Stimulated activated CD4-positive, alpha-beta T cell treated with anti-CD3 and anti-CD28 coated beads, Interleukin-12 subunit alpha, Interleukin-12 subunit beta, amount 100 ng/mL, for 4 hours (primary cell): ENCODE results near the gene PITPNB.

Source experiments
- DNase-seq: peaks from one replicate; pipeline ENCODE4 v3.0.0-alpha.2; 2020

The PITPNB gene

DNA sequence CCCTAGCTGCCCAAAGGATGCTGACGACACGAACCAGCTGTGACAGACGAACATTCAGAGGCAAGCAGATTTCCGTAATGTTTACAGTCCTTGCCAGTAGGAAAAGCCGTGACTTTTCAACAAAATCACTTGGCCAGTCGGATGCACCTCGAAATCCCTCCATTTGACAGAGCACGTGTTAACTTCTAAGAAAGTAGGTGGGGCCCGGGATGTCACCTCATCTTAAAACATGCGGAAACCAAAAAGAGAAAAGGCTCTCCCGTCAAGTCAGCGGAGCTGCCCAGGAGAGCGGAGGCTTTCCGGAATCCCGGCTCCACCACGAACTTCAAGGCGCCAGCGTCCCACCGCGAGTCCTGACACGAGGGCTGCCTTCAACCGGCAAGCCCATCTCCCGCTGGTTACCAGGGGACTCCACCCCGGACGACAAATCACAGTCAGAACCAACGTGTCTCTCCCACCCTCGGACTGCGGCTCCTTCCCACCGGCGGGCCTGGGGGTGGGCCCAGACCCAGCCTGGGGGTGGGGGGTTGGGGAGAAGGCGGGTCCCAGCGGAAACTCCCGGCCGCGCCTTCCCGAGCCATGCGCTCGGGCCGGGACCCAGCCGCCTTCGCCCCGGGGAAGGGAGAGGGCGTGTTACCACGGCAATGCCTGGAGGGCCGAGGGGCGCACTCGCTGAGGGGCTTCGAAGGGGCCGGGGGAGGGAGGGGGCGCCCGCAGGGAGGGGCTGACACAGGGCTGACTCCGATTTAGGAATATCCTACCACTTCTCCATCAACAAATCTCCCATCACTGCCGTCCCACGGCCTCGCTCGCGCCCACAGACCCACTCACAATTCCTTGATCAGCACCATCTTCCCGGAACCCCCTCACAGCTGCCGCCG, 475 bp downstream of the PITPNB start:
- peak; percentile 57 for DNase-seq

DNA sequence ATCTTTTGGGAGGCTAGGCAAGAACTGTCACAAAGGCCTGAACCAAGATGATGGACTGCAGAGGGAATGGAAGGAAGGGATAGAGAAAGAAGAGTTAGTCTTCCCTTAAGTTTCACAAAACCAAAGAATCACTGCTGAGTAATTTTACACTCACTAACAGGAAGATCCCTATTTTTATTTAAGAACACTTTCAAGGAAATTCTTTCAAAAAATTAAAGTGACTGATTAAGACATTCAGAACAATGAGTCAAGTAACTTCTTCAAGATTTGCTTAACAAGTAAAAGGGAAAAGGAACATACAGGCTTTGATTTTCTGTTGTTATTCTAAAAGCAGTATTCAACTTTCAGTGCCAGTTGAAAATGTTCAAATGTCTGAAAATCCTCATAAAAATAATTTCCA, 3.1 kb downstream of the PITPNB start:
- DNase-seq = no peak

DNA sequence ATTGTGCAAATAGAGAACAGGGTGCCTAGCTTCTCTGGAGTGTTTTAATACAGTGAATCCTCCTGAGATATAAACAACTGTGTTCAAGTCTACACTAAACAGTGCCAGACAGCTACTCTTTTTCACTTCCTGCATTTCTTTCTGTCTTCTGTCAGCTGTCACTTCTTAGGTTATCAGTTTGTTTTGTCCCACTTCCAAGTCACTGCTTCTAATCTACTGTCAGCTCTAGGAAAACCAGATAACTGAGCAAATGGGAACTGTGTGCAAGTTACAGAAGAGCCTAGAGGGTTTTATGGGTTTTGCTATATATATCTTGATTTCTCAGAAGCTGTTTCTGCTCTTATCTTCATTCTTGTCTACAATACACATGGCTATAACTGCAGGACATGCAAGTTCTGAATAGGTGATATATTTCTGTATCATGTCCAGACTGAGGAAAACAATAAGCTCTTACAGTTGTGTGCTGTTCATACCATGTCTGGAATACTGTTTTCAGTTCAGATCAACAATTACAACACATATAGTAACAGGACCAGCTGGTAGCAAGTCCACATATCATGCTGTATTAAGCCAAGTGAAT, 5.8 kb downstream of the PITPNB start:
- no peak for DNase-seq

DNA sequence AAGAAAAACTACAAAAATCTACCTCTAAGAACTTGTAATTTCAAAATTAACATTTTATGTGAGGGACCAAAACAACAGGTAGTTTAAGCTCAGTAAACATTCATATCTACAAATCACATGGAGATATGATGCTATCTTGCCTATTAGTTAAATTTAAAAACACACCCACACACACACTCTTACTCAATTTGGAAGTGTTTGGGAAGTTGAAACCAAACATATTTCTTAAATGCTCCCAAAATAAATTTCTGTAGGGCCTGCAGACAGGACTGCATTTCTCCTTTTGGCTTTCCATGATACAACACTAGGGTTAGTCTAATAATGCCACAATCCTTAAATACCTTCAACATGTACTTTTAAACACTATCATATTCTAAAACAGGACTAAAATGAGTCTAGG, 7.0 kb downstream of the PITPNB start:
- no peak for DNase-seq

GRCh38 chr22:27911330-27911729, 7.7 kb downstream of the PITPNB start:
- no peak for DNase-seq

GRCh38 chr22:27906241-27906640, 12.8 kb downstream of the PITPNB start:
- no peak for DNase-seq

- no peak for DNase-seq
These were observed 13.4 kb downstream of the PITPNB start for GRCh38 chr22:27905653-27906052.

- no peak for DNase-seq
These were observed 15.1 kb downstream of the PITPNB start for GRCh38 chr22:27903805-27904473.

- no peak for DNase-seq
These were observed 18.9 kb downstream of the PITPNB start for GRCh38 chr22:27900153-27900552.

DNA sequence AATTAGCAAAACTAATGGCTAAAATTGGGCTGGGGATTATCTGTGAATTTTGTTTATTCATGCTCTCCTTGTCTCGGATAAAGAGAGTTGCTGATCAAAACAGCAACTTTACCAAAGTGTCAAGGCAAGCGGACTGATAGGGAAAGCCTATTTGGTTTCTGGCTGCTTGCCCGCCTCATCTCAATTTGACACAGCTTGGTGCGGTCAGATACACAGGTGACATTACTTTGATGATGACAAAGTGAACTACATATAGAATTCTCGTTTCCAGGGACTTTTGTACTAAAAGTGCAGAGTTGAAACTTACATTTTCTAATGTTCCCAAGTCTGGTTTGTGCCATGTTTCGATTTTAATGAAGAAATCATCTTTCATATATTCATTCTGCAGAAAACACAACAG, 22.8 kb downstream of the PITPNB start:
- DNase-seq = no peak

DNA sequence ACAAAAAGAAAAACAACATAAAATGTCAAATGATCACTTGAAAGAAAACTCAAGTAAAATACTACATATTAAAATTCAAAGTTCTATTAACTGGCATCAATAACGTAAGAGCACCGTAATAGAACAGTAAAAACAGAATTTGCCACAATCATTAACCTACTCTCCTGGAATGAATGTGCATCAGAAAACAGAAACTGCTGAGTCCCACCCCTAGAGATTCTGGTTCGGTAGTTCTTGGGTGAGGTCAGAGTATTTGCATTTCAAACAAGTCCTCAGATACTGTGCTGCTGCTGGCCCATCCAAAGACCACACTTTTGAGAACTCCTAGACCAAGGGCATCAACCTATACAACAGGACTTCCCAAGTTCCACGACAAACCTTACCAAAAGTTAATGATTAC, 23.5 kb downstream of the PITPNB start:
- DNase-seq = no peak

DNA sequence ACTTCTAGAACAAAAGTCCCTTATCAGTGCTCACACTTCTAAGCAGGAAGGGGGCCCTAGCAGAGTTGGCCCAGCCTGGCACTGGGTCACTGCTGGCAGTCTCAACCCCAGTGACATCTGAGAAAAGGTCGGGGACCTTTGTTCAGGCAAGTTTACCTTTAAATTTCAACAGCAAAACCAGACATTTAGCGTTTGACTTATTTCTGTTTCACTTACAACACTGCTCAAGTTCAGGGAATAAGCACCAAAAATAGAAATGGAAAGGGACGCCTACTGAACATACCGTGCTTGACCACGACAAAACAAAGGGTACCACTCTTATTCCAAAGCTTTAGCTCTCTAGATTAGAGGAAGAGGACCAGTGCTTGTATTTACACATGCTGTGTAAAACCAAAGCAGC, 26.2 kb downstream of the PITPNB start:
- no peak for DNase-seq

DNA sequence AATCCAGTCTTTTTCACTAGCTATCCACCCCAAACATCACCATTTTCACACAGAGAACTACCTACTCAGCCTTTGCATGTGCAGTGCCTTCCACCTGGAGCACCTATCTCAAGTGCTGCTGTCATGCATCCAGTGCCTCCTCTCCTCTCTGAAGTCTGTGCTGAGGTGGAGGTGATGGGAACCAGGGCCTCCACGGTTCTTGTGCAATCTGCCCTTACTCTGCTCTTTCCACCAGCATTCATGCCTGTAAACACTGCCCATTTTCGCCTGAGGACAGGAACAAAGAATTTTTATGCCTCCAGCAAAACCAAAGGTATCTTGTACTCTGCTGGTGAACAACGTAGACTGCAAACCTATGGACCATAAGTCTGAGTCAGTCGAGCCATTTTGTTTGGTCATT, 27.0 kb downstream of the PITPNB start:
- no peak for DNase-seq

DNA sequence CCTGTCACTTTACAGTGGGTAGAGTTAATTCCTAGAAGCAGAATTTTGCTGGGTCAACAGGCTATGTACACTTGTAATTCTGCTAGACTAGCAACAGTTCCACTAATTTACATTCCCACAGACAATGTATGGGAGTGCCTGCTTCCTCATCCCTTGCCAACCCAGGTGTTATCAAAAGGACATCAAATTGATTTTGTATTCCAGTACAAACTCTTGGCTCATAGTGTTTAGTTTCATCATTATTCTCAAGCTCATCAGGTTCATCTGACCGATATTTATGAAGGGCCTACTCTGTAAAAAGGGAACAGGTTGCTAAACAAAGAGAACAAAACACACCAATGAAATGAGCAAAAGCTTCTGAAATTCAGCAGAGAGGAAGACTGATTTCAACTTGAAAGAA, 30.7 kb downstream of the PITPNB start:
- no peak for DNase-seq

- no peak for DNase-seq
These were observed 32.3 kb downstream of the PITPNB start for GRCh38 chr22:27886843-27887151.

GRCh38 chr22:27885977-27886842, 32.8 kb downstream of the PITPNB start:
- DNase-seq = peak; percentile 28

- DNase-seq = no peak
These were observed 35.3 kb downstream of the PITPNB start for GRCh38 chr22:27883656-27884350.

DNA sequence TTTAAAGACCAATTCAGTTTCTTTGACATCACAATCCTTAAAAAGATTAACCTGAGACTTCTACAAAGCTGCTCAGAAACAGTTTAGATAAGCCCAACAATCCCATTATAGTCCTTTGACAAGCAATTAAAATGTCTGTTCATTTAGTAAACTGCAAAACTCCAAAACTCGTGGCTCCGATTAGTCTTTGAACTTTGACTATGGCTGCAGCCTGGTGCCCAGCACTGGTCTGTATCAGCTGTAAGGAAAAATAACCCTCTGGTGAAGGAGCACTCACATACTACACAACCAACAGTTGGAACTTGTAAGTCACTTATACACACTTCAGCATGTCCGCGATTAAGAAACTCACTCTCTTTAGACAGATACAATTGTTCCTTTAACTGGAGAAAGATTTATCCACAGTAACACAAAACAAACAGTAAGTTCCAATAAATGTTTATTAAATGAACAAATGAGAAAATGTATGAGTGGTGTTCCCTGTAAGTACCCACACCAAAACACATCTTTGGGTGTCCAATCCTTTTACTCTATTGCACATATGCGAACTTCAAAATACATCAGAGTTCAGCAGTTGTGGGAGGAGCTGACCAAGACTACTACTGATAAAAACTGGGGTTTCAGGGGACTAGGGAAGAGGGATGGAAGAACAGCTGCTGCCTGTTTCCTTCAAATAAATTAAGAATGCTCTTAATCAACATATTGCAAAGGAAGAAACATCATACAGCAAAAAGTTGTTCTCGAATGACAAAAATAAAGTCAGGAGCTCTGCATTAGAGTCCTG, 36.4 kb downstream of the PITPNB start:
- DNase-seq = no peak

DNA sequence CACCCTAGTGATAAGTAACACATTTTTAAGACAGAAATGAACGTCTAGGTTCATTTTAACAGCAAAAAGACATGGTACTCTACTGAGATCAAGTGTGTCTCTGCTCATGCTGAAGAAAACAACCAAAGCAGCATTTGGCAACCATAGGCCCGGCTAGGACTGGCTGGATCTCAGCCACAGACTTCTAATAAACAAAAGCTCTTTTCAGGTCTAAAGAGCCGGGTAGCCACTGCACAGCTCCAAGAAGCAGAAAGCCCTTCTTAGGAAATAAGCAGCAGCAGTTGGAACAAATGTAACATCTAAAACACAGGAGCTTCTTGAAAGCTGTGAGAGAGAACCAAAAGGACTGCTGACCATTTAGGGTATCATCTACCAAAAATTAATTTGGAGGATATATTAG, 37.6 kb downstream of the PITPNB start:
- no peak for DNase-seq

DNA sequence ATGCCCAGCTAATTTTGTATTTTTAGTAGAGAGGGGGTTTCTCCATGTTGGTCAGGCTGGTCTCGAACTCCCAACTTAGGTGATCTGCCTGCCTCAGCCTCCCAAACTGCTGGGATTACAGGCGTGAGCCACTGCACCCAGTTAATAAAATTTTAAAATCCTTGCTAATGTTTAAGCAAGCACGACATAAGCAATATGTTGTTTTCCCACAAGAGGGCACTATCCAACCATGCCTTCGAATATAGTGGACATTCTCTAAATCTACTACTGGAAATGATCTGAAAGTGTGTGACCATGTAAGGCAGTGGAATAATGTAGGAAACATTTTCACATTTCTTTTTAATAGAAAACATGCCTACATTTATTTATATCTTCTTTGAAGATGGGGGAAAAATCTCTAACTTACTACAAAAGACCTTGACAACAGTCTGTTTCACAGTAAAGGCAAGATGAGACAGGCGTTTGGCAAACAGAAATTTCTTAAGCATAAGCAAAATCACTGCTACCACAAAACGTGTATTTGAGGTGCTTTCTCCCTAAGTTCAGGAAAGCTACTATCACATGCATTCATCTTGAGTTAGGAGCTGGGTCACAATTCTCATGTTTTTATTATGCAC, 38.2 kb downstream of the PITPNB start:
- no peak for DNase-seq

DNA sequence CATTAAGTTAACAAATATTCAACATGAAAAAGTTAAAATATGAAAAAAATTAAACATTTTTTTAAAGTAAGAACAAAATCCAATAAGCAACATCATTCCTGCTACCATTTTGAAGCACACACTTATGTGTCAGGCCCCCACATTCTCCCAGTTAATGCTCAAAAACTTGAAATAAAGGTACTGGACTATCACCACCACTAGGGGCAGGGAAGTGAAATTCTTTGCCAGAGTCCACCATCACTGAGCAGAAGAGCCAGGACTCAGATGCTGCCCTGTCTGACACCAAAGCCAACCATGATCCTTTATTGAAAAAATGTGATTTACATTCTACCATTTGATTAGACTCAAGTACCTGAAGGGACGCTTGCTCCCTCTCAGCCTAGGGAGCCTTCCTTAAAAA, 39.1 kb downstream of the PITPNB start:
- DNase-seq = no peak
